Measurements from ENCODE around the gene DCTN3. TPM values are rescaled to one million over a fixed set of nuclear protein-coding genes. Genes with fewer than 3 reads are reported as not detected.
"Not testable (repeated sequence)": the region's sequence is repeated elsewhere in the genome, so short reads cannot be mapped to it uniquely, and the experiment has no call there.

The DCTN3 gene
- total and polyA plus RNA-seq, 12 donors, result 30.5 to 143 (median 127) TPM

GRCh38 chr9:34646211-34647083, 26.2 kb upstream of the DCTN3 start, which contains the start of gene GALT:
Gene GALT (plus strand): TSS chr9:34646675. CDS start chr9:34646705, 30 bp downstream.
- TF ChIP-seq CTCF (IDR thresholded peaks at IDR 0.05), result peak in 8 of 9 donors; percentile 20 to 61 (median 44)
- Histone ChIP-seq H3K36me3 (peaks cover 0 to 31% (median 13%) of the 10 kb centered on the region in 9 donors), H3K4me3 (peak within 1 kb of the TSS; percentile 52 to 93 (median 72)), H3K9me3 (no peaks in the 10 kb centered on the region), H3K27me3 (no peaks in the 10 kb centered on the region), H3K27ac (peak within 1 kb of the TSS; percentile 84 to 97 (median 91)), H3K4me1 (peaks cover 9 to 34% (median 28%) of the 10 kb centered on the region in 9 donors)
- 5 to 6% methylated on average over 43 of the region's 43 CpGs for WGBS, 2 donors
- intact Hi-C loops (cut with DNase I), result no loop called here
- ATAC-seq, result peak; percentile 83 to 92 (median 88)
- peak; percentile 95 to 98 for DNase-seq

GRCh38 chr9:34644766-34645314, 24.5 kb upstream of the DCTN3 start:
- H3K27me3 ChIP-seq, result no peaks in the 10 kb centered on the region
- no peak overlapping the region for H3K4me3 ChIP-seq
- H3K4me1 ChIP-seq, result peaks cover 9 to 26% (median 22%) of the 10 kb centered on the region in 9 donors
- peaks cover 0 to 20% (median 13%) of the 10 kb centered on the region in 9 donors for H3K36me3 ChIP-seq
- no peak overlapping the region for H3K27ac ChIP-seq
- no peak for ATAC-seq
- no peak for TF ChIP-seq CTCF (IDR thresholded peaks at IDR 0.05)
- no peak for DNase-seq
- intact Hi-C loops (cut with DNase I), result no loop called here
- H3K9me3 ChIP-seq, result no peaks in the 10 kb centered on the region

GRCh38 chr9:34642679-34643078, 22.4 kb upstream of the DCTN3 start:
- WGBS, 2 donors, result 98 to 100% methylated on average over 1 of the region's 1 CpG
- DNase-seq (no peak), ATAC-seq (no peak)
- intact Hi-C loops (cut with DNase I), result no loop called here
- H3K27ac ChIP-seq, result no peak overlapping the region
- no peak for TF ChIP-seq CTCF (IDR thresholded peaks at IDR 0.05)
- no peaks in the 10 kb centered on the region for H3K36me3 ChIP-seq
- H3K27me3 ChIP-seq, result no peaks in the 10 kb centered on the region
- no peak overlapping the region for H3K4me3 ChIP-seq
- H3K9me3 ChIP-seq, result no peaks in the 10 kb centered on the region
- peaks cover 9 to 27% (median 19%) of the 10 kb centered on the region in 9 donors for H3K4me1 ChIP-seq

- ATAC-seq; H3K27me3 ChIP-seq; H3K9me3 ChIP-seq; H3K4me3 ChIP-seq; DNase-seq; intact Hi-C loops (cut with DNase I); H3K27ac ChIP-seq: not testable (repeated sequence)
- Histone ChIP-seq H3K36me3 (peaks cover 0 to 12% (median 0%) of the 10 kb centered on the region in 9 donors), H3K4me1 (peaks cover 5 to 31% (median 26%) of the 10 kb centered on the region in 9 donors)
- 86 to 91% methylated on average over 8 of the region's 8 CpGs for WGBS, 2 donors
These were observed 19.0 kb upstream of the DCTN3 start for GRCh38 chr9:34639322-34639721.

Data from heart right ventricle (tissue), 16 donors.